Mucosa of stomach (tissue), 1 donor: ENCODE data around the gene CLPTM1L.
"Not testable (repeated sequence)": the region's sequence is repeated elsewhere in the genome, so short reads cannot be mapped to it uniquely, and the experiment has no call there.

Experiments used
- H3K27me3 ChIP-seq: one replicate; pipeline ENCODE4 v1.7.0; 2013; ENCODE audit warnings: mild to moderate bottlenecking, low read length; ENCODE audit not compliant: control insufficient read depth, insufficient read depth
- H3K36me3 ChIP-seq: one replicate; pipeline ENCODE4 v1.7.0; 2013; ENCODE audit warnings: low read length; ENCODE audit not compliant: control insufficient read depth, insufficient read depth
- H3K4me1 ChIP-seq: one replicate; pipeline ENCODE4 v1.7.0; 2013; ENCODE audit warnings: mild to moderate bottlenecking, low read length; ENCODE audit not compliant: control insufficient read depth, insufficient read depth
- H3K4me3 ChIP-seq: one replicate; pipeline ENCODE4 v1.7.0; 2013; ENCODE audit warnings: low read length
- H3K9ac ChIP-seq: one replicate; pipeline ENCODE4 v1.7.0; 2013; ENCODE audit warnings: mild to moderate bottlenecking, low read length, moderate library complexity
- H3K9me3 ChIP-seq: one replicate; pipeline ENCODE4 v1.7.0; 2013; ENCODE audit warnings: mild to moderate bottlenecking, low read length, moderate library complexity; ENCODE audit not compliant: control insufficient read depth
- donor health status: Pancreatic carcinoma.

CLPTM1L gene

DNA sequence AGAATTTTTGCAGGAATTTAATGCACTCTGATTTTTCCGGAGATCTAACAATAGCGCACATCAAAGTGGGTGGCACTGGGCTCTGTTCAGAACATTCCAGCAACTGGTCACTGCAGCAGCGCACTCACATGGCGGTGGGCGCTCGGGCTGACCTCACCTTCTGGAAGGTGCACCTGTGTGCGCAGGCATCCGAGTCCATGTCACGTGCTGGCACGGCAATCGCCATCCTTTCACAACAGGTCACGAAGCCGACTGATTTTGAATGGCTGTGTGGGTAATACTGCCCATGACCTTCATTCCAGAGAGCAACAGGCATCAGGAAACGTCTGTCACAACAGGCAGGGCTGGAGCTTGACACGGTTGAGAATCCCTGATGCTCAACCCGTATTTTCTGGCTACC, 18.7 kb upstream of the CLPTM1L start:
- Histone ChIP-seq H3K9ac (no peak overlapping the region), H3K4me1 (no peaks in the 10 kb centered on the region), H3K9me3 (no peaks in the 10 kb centered on the region), H3K4me3 (no peak overlapping the region), H3K36me3 (no peaks in the 10 kb centered on the region), H3K27me3 (peaks cover 3% of the 10 kb centered on the region)

DNA sequence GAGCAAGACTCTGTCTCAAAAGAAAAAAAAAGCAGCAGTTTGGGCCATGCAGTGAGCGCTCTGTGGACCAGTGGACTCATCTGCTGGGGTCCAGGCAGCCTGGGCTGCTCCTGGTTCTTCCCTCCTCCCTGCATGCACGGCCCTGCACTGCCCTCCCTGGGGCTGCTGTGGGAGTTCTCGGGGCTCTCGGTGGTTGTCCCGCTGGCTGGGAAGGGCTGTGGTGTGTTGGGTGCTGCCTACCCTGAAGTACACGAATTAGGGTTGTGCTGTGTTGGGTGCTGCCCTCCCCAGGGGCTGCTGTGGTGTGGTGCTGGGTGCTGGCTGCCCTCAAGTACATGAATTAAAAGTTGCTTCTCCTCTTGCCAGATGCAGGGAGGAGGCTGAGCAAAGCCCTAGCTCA, 18.3 kb upstream of the CLPTM1L start:
- Histone ChIP-seq H3K9me3 (no peaks in the 10 kb centered on the region), H3K9ac (no peak overlapping the region), H3K27me3 (peaks cover 7% of the 10 kb centered on the region), H3K4me3 (no peak overlapping the region), H3K4me1 (no peaks in the 10 kb centered on the region), H3K36me3 (no peaks in the 10 kb centered on the region)

DNA sequence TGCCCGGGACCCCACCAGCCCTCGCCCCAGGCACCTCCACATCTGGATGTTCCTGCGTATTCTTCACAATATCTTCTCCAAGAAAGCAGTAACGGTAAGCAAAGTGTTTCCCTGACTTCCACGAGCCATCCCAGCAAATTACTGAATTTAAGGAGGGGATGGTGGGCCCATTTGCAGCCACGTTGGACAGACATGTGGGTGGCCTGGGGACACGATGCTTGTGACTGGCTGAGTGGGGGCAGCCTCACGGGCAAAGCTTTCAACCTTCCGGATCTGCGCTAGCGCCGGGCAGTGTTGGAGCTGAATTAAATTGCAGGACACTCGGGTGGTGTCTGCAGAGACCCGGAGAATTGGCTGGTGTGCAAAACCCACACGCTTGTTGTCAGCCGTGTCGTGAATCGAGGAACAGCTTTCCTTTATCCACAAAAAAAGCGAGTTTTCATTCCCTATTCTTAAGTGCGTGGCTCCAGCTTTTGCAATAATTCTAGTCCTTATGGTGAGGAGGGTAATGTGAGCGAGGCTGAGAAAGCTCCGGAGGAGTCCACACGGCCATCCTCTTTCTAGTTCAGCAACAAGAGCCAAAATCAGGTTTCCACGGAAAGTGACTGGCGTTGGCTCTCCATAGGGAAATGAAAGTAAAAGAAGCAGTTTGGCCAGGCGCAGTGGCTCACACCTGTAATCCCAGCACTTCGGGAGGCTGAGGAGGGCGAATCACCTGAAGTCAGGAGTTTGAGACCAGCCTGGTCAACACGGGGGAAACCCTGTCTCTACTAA, 17.5 kb upstream of the CLPTM1L start:
- peaks cover 15% of the 10 kb centered on the region for H3K27me3 ChIP-seq
- H3K9ac ChIP-seq, result no peak overlapping the region
- no peak overlapping the region for H3K4me3 ChIP-seq

DNA sequence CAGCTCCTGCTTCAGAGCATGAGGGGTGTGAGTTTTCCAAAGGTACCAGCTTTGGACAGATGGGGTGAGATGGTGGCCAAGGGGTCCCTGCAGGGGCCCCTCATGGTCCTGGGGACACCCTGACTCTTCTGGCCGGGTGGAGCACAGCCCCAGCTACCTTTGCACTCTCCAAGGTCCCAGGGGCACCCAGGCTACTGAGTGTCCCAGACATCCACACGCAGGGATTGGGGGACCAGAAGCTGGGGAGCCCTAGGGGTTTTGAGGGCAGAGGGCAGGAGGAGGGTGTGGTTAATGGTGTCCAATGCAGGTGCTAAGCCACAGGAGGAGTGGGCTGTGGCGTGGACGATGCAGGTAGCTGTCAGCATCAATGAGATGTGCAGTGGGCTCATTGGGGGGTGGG, 16.0 kb upstream of the CLPTM1L start:
- H3K36me3 ChIP-seq, result no peaks in the 10 kb centered on the region
- H3K27me3 ChIP-seq, result peaks cover 22% of the 10 kb centered on the region
- no peak overlapping the region for H3K4me3 ChIP-seq
- H3K9ac ChIP-seq, result no peak overlapping the region
- no peaks in the 10 kb centered on the region for H3K4me1 ChIP-seq
- no peaks in the 10 kb centered on the region for H3K9me3 ChIP-seq

More for the DNA sequence above, 17.5 kb upstream of the CLPTM1L start:
- Histone ChIP-seq H3K36me3 (no peaks in the 10 kb centered on the region), H3K4me1 (no peaks in the 10 kb centered on the region), H3K9me3 (no peaks in the 10 kb centered on the region)

DNA sequence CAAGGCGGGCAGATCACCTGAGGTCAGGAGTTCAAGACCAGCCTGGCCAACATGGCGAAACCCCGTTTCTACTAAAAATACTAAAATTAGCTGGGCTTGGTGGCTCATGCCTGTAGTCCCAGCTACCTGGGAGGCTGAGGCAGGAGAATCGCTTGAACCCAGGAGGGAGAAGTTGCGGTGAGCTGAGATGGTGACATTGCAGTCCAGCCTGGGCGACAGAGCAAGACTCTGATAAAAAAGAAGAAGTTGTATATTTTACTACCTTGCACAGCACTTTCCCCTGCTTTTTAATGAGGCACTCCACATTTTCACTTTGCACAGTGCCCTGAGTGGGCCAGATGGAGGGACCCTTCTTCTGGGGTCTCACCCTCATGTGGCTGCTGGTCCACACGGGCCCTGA, 15.5 kb upstream of the CLPTM1L start:
- not testable (repeated sequence) for H3K9ac ChIP-seq, H3K4me3 ChIP-seq, H3K9me3 ChIP-seq, H3K4me1 ChIP-seq, H3K36me3 ChIP-seq
- H3K27me3 ChIP-seq, result peaks cover 23% of the 10 kb centered on the region

DNA sequence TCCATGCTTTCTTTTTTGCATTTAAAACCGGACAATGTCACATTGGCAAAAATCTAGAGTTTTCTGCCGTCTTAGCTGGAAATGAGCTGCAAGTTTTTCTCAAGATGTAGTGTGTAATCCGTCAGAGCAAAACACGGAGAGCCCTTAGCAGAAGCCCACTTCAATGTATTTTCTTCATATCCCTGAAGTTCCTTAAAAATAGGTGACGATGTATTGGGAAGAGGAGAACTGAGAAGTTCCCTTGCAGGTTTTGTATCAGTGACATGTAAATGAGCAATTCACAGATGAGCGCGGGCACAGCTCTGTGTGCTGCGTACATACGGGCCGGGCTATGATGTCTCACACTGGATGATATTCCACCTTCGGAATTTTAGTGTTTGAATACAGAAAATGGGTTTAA, 14.8 kb upstream of the CLPTM1L start:
- Histone ChIP-seq H3K4me1 (no peaks in the 10 kb centered on the region), H3K27me3 (peaks cover 23% of the 10 kb centered on the region), H3K4me3 (no peak overlapping the region), H3K9me3 (no peaks in the 10 kb centered on the region), H3K36me3 (no peaks in the 10 kb centered on the region), H3K9ac (no peak overlapping the region)

DNA sequence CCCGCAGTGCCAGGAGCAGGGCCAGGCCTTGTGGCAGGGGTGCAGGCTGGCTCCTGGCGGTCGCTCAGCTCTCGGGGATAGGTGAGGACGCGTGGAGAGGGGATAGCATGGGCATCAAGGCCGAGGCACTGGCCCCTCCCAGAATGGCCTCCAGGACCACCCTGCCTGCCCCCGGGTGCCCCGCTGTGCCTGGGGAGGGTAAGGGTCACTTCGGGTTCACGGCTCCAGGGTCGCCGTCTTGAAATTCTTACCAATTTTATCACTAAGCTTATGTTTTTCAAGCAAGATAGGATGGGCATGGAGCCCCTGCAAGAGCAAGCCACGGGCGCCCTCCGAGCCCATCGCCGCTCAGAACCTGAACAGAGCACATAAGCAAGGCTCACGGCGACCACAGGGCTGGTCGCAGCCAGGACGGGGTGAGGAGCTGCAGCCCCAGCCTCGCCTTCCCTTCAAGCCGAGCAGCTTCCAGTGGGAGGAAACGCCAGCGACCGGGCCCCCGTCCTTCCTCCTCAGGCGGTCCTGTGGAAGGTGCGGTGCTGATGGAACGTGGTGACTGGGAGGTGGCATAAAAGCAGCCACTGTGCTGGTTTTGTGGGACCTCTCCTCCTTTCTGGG, 14.2 kb upstream of the CLPTM1L start:
- H3K9ac ChIP-seq, result no peak overlapping the region
- H3K4me3 ChIP-seq, result no peak overlapping the region
- no peaks in the 10 kb centered on the region for H3K9me3 ChIP-seq
- H3K36me3 ChIP-seq, result no peaks in the 10 kb centered on the region
- peaks cover 23% of the 10 kb centered on the region for H3K27me3 ChIP-seq
- H3K4me1 ChIP-seq, result no peaks in the 10 kb centered on the region

DNA sequence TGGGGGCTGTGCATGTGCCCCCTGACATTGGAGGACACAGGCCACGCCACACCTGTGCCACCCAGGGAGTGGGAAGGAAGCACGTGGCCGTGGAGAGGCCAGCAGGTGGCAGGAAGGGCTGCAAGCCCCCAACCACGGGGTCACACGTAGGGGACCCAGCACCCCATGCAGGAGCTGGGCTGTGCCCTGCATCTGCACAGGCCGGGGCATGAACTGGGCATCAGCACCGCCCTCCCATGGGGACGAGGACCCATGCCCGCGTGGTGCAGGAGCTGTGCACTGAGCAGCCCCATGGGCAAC, 13.8 kb upstream of the CLPTM1L start:
- no peak overlapping the region for H3K4me3 ChIP-seq
- H3K4me1 ChIP-seq, result no peaks in the 10 kb centered on the region
- no peak overlapping the region for H3K9ac ChIP-seq
- no peaks in the 10 kb centered on the region for H3K9me3 ChIP-seq
- H3K27me3 ChIP-seq, result peaks cover 21% of the 10 kb centered on the region
- no peaks in the 10 kb centered on the region for H3K36me3 ChIP-seq

DNA sequence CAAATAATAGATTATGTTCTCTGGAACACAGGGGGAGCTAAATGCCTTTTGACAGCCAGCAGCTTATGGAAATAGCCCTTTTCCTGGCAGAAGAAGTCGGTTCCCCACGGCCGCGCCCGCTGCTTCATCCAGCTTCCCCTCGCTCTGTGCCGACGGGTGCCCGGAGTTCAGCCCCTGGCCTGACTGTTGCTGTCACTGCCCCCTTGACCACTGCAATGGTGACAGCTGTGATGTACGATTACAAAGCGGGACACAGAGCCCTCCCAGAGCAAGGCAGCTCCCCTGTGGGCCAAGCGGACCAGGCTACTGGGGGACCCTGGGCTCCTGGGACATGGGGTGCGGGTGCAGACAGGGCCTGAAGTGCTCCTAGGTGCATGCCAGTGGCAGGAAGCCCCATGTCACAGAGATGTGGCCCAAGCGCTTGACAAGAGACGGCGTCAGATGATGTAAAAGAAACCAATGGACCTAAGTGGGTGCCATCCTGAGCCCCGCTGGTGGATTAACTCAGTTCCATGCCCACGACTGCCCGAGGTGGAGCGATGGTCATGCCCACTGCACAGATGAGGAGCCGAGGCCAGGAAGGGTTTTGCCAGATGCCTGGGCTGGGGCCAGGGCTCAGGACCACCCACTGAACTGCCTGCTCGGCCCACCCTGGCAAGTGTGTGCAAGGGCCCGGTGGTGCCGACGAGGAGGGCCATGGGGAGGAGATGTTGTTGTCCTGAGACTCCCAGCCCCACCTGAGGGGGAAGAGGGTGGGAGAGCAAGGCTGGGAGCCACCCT, 13.2 kb upstream of the CLPTM1L start:
- no peaks in the 10 kb centered on the region for H3K36me3 ChIP-seq
- H3K9ac ChIP-seq, result no peak overlapping the region
- no peaks in the 10 kb centered on the region for H3K9me3 ChIP-seq
- no peaks in the 10 kb centered on the region for H3K4me1 ChIP-seq
- no peak overlapping the region for H3K4me3 ChIP-seq
- peaks cover 20% of the 10 kb centered on the region for H3K27me3 ChIP-seq

DNA sequence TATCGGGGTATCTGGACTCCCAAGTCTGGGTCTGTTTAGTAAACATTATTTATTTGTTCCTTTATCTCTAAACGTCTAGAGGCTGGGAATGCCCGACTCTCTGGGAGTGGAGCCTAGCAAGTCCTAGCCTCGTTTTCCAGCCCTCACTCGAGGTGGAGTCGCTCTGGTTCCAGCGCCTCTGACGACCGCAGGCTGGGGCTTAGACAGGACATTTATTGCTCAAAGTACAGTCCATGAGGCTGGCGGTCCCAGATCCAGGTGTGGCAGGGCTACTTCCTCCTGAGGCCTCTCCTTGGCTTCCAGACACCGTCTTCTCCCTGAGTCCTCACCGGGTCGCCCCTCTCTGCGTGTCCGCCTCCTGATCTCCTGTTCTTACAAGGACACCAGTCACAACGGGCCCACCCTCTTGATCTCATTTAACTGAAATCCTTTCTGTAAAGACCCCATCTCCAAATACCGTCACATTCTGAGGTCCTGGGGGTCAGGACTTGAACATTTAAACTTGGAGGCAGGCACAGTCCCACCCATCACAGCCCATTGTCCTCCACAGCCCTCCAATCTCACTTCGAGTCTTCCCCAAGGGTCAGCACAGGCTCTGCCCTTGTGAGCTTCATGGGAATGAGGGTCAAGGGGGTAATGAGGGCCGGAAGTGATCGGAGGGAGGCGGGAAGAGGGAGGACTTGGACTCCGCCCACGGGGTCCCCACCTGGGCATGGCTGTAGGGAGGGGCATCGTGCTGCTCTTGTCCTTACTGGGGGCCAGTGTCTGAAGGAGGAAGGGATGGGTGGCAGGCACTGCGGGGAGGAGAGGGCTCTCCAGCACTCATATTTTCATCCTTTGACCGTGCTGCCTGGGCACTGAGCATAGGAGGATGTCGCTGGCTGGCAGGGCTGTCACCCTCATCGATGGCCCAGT, 12.2 kb upstream of the CLPTM1L start:
- Histone ChIP-seq H3K4me1 (no peaks in the 10 kb centered on the region), H3K9ac (no peak overlapping the region), H3K4me3 (no peak overlapping the region), H3K27me3 (peaks cover 20% of the 10 kb centered on the region), H3K36me3 (no peaks in the 10 kb centered on the region), H3K9me3 (no peaks in the 10 kb centered on the region)

DNA sequence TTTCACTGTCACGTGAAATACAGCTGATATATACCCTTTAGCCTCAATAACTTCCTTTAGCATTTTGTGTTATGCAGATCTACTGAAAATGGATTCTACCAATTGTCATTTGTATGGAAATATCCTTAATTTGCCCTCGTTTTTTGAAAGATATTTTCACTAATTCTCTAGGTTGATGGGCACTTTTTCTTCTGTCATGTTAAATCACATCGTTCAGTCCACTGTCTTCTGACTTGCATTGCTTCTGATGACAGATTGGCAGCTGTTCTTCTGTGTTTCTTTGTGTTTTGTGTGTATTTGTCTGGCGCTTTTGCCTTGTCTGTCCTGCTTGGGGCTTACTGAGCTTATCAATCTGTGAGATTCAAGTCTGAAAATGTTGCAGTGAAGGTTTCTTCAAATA, 9.7 kb upstream of the CLPTM1L start:
- no peaks in the 10 kb centered on the region for H3K4me1 ChIP-seq
- H3K27me3 ChIP-seq, result peaks cover 20% of the 10 kb centered on the region
- H3K9me3 ChIP-seq, result no peaks in the 10 kb centered on the region
- no peak overlapping the region for H3K9ac ChIP-seq
- H3K4me3 ChIP-seq, result no peak overlapping the region
- no peaks in the 10 kb centered on the region for H3K36me3 ChIP-seq
